VCaP (cell line): ENCODE results near the gene GTPBP4.

Source experiments
- H3K27ac ChIP-seq: fragments of 450-650 bp; 2 replicates; pipeline ENCODE4 v1.5.1; 2017
- TF ChIP-seq, protein P1 (sequence below): fragments of 450-650 bp; conservative IDR thresholded peaks from 2 replicates; pipeline ENCODE4 v1.5.1; 2017; ENCODE audit warnings: mild to moderate bottlenecking, moderate library complexity

GTPBP4 gene

DNA sequence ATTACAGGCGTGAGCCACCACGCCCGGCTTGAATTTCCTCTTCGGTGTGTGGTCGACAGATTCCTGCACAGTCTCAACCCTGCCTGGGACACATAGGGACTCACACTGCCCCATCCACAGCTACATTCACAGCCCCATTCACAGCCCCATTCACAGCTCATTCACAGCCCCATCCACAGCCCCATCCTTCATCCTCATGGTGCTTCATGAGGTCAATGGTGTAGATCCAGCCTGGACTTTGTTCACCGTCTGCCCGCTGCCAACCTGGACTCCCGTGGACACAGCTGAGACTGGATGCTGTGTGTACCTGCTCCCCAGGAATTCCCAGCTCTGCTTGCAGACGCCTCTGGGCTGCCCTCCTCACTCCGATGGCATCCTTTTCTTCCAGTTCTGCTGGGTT lies 32.2 kb downstream of the GTPBP4 start:
- TF ChIP-seq, protein P1, sequence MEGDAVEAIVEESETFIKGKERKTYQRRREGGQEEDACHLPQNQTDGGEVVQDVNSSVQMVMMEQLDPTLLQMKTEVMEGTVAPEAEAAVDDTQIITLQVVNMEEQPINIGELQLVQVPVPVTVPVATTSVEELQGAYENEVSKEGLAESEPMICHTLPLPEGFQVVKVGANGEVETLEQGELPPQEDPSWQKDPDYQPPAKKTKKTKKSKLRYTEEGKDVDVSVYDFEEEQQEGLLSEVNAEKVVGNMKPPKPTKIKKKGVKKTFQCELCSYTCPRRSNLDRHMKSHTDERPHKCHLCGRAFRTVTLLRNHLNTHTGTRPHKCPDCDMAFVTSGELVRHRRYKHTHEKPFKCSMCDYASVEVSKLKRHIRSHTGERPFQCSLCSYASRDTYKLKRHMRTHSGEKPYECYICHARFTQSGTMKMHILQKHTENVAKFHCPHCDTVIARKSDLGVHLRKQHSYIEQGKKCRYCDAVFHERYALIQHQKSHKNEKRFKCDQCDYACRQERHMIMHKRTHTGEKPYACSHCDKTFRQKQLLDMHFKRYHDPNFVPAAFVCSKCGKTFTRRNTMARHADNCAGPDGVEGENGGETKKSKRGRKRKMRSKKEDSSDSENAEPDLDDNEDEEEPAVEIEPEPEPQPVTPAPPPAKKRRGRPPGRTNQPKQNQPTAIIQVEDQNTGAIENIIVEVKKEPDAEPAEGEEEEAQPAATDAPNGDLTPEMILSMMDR, result no peak
- no peak overlapping the region for H3K27ac ChIP-seq

GRCh38 chr10:1020958-1021357 lies 32.7 kb downstream of the GTPBP4 start:
- TF ChIP-seq, protein P1, result no peak
- H3K27ac ChIP-seq, result no peak overlapping the region

DNA sequence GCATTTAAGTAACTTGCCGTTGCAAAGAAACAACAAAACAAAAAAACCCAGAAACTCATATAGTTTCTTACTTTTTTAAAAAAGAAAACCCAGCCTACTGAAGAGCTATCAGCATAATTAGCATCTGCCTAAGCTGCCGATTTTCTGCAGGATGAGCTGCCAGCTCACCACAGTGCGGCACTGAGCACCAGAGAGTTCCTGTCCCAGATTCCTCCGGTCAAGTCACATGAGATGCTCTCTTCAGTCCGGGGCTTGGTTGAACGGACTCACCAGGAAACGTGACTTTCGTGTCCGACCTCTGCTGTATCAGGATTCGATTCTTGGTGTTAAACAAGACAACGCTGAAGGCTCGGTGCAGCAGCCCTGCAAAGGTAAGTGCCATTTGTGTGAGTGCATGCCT lies 34.2 kb downstream of the GTPBP4 start:
- TF ChIP-seq, protein P1, result no peak
- H3K27ac ChIP-seq, result no peak overlapping the region

DNA sequence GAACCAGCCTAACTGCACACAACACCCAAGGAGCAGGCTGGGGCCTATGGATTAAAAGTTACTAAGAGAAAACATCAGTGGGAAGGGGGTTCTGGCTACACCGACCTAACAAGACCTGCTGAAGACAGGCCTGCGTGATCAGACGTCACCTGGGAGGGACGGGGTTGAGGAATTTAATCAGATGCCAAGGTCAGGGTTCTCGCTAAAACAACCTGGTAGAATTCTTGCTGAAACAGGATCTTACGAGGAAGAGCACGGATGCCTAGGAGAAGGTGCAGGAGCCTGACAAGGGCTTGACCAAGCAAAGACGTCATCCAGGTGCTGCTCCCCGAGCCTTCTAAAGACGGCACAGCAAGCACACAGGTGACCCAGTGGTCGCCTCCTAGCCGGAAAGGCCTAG lies 35.9 kb downstream of the GTPBP4 start:
- no peak overlapping the region for H3K27ac ChIP-seq
- TF ChIP-seq, protein P1, result no peak

DNA sequence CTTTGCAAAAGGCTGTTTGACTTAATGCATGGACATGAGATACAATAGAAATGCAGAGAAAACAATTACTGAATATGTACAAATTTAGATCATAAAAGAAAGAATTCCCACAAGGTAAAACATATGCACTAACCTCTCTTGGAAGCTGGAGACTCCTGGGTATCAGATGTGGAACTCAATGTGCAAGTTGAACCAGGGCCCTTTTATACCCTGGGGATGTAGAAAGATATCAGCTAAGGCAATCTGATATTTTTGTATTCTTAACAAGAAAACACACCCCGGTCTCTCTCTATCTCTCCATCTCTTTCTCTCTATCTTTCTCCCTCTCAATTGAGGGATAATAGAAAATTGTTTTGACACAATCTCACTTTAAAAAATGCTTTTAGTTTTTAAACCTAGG lies 37.4 kb downstream of the GTPBP4 start, which contains the start of gene IDI2:
TSS of gene IDI2 (minus strand) at position 177 of the 400 bp plus-strand sequence. CDS start 1,136 bp downstream, outside the sequence.
- H3K27ac ChIP-seq, result no peak within 1 kb of the TSS
- TF ChIP-seq, protein P1, result no peak

- TF ChIP-seq, protein P1, result no peak
- H3K27ac ChIP-seq, result no peak overlapping the region
Observed at GRCh38 chr10:1026578-1026977, 38.3 kb downstream of the GTPBP4 start.

DNA sequence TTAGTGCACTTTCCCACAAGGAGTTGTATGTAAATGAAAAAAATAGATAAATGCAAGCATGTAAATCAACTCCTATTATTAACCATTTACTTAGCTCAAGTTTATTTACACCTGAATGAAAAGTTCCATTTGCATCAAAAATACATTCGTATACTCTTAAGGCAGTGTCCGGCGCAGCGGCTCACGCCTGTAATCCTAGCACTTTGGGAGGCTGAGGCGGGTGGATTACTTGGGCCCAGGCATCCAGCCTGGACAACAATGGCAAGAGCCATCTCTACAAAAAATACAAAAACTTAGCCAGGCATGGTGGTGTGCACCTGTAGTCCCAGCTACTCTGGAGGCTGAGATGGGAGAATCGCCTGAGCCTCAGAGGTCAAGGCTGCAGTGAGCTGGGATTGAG lies 41.6 kb downstream of the GTPBP4 start:
- H3K27ac ChIP-seq, result no peak overlapping the region
- TF ChIP-seq, protein P1, result no peak
